ENCODE results near the gene DAO.

The DAO gene

GRCh38 chr12:108916336-108916735 lies 36.4 kb downstream of the DAO start:
- H3K36me3 ChIP-seq (ENCODE audit: control insufficient read depth in 4 of 4, insufficient read depth in 4 of 4, low read length in 3 of 4) = no peaks in the 10 kb centered on the region
- CTCF ChIA-PET = interaction anchor here (1.0 kb wide), 1 partner anchor 16 kb away, joined by 5 read pairs; no protein-coding TSS in a partner anchor
- no peaks in the 10 kb centered on the region for H3K27me3 ChIP-seq (replicated peaks in 2 of 5; ENCODE audit: control insufficient read depth in 4 of 5, insufficient read depth in 5 of 5, low read length in 4 of 5)
- H3K9me3 ChIP-seq (ENCODE audit: control extremely low read depth in 1 of 5, control insufficient read depth in 4 of 5, insufficient read depth in 2 of 5, low read depth in 1 of 5, low read length in 4 of 5) = peaks cover 0 to 3% (median 0%) of the 10 kb centered on the region in 5 experiments
- H3K4me3 ChIP-seq (ENCODE audit: control insufficient read depth in 1 of 7, extremely low read depth in 1 of 7, insufficient read depth in 4 of 7, low read depth in 2 of 7, low read length in 6 of 7) = no peak overlapping the region
- no CpG with 5 or more reads among the region's 5 CpGs for WGBS (ENCODE audit: insufficient coverage)
- peaks cover 0 to 14% (median 8%) of the 10 kb centered on the region in 4 experiments for H3K4me1 ChIP-seq (ENCODE audit: control extremely low read depth in 1 of 4, control insufficient read depth in 4 of 4, insufficient read depth in 4 of 4, low read length in 3 of 4)
- POLR2A ChIA-PET = interaction anchor here (0.8 kb wide), 1 partner anchor 23 kb away, joined by 4 read pairs; no protein-coding TSS in a partner anchor
- DNase-seq = no peak
- no peak overlapping the region for H3K27ac ChIP-seq (ENCODE audit: insufficient read depth in 1 of 2, low read depth in 1 of 2, low read length in 2 of 2, poor library complexity in 1 of 2, severe bottlenecking in 2 of 2)

DNA sequence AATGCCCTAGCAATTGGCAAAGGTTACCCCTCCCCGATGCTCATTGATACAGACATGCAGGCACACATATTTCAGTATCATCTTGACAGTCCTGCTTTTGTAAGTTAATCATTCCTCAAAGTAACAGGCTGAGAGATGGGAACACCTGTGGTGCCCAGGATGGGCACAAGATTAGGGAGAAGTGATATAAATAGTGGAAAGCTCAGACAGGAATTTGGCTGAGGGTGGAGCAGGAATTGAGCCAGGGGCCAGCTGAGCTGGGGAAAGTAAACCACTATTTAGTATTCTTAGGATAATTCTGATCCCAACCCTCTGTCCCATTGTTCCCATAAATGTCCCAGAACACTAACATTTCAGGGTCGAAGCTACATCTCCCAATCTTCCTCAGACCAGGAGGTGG lies 38.3 kb downstream of the DAO start:
- no peaks in the 10 kb centered on the region for H3K36me3 ChIP-seq (ENCODE audit: control insufficient read depth in 4 of 4, insufficient read depth in 4 of 4, low read length in 3 of 4)
- ChIA-PET POLR2A (no interaction called here), CTCF (interaction anchor here (1.1 to 1.6 kb wide), 3 partner anchors 10 to 33 kb away, joined by 3 to 4 read pairs (median 4); no protein-coding TSS in a partner anchor)
- no peak overlapping the region for H3K4me3 ChIP-seq (ENCODE audit: control insufficient read depth in 1 of 7, extremely low read depth in 1 of 7, insufficient read depth in 4 of 7, low read depth in 2 of 7, low read length in 6 of 7)
- 90% methylated on average over 2 of the region's 2 CpGs for WGBS (ENCODE audit: insufficient coverage)
- peaks cover 0 to 9% (median 3%) of the 10 kb centered on the region in 5 experiments for H3K9me3 ChIP-seq (ENCODE audit: control extremely low read depth in 1 of 5, control insufficient read depth in 4 of 5, insufficient read depth in 2 of 5, low read depth in 1 of 5, low read length in 4 of 5)
- no peaks in the 10 kb centered on the region for H3K27me3 ChIP-seq (replicated peaks in 2 of 5; ENCODE audit: control insufficient read depth in 4 of 5, insufficient read depth in 5 of 5, low read length in 4 of 5)
- DNase-seq = no peak
- H3K4me1 ChIP-seq (ENCODE audit: control extremely low read depth in 1 of 4, control insufficient read depth in 4 of 4, insufficient read depth in 4 of 4, low read length in 3 of 4) = peaks cover 0 to 14% (median 8%) of the 10 kb centered on the region in 4 experiments
- H3K27ac ChIP-seq (ENCODE audit: insufficient read depth in 1 of 2, low read depth in 1 of 2, low read length in 2 of 2, poor library complexity in 1 of 2, severe bottlenecking in 2 of 2) = no peak overlapping the region

DNA sequence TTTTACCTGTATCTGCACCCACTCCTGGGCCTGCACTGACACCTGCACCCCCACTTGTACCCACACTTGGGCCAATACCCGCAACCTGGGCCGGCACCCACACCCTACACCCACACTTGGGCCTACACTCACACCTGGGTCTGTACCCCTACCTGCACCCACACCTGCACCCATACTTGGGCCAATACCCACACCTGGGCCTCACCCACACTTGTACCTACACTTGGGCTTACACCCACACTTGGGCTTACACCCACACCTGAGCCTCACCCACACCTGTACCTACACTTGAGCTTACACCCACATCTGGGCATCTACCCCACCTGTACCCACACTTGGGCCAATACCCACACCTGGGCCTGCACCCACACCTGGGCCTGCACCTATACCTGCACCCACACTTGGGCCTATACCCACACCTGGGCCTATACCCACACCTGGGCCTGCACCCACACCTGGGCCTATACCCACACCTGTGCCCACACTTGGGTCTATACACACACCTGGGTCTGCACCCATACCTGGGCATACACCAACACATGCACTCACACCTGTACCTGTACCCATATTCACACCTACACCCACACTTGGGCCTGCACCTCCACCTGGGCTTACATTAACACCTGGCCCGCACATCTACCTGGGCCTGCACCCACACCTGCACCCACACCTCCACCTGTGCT lies 39.2 kb downstream of the DAO start:
- Histone ChIP-seq H3K36me3 (ENCODE audit: control insufficient read depth in 4 of 4, insufficient read depth in 4 of 4, low read length in 3 of 4) (no peaks in the 10 kb centered on the region), H3K4me1 (ENCODE audit: control extremely low read depth in 1 of 4, control insufficient read depth in 4 of 4, insufficient read depth in 4 of 4, low read length in 3 of 4) (peaks cover 0 to 6% (median 2%) of the 10 kb centered on the region in 4 experiments), H3K9me3 (ENCODE audit: control extremely low read depth in 1 of 5, control insufficient read depth in 4 of 5, insufficient read depth in 2 of 5, low read depth in 1 of 5, low read length in 4 of 5) (peaks cover 0 to 12% (median 3%) of the 10 kb centered on the region in 5 experiments), H3K27me3 (replicated peaks in 2 of 5; ENCODE audit: control insufficient read depth in 4 of 5, insufficient read depth in 5 of 5, low read length in 4 of 5) (no peaks in the 10 kb centered on the region), H3K27ac (ENCODE audit: insufficient read depth in 1 of 2, low read depth in 1 of 2, low read length in 2 of 2, poor library complexity in 1 of 2, severe bottlenecking in 2 of 2) (no peak overlapping the region), H3K4me3 (ENCODE audit: control insufficient read depth in 1 of 7, extremely low read depth in 1 of 7, insufficient read depth in 4 of 7, low read depth in 2 of 7, low read length in 6 of 7) (no peak overlapping the region)
- no peak for DNase-seq
- ChIA-PET CTCF (interaction anchor here (1.0 to 1.6 kb wide), 4 partner anchors 11 to 32 kb away, joined by 3 to 4 read pairs (median 4); no protein-coding TSS in a partner anchor), POLR2A (no interaction called here)
- 94% methylated on average over 3 of the region's 3 CpGs for WGBS (ENCODE audit: insufficient coverage)

DNA sequence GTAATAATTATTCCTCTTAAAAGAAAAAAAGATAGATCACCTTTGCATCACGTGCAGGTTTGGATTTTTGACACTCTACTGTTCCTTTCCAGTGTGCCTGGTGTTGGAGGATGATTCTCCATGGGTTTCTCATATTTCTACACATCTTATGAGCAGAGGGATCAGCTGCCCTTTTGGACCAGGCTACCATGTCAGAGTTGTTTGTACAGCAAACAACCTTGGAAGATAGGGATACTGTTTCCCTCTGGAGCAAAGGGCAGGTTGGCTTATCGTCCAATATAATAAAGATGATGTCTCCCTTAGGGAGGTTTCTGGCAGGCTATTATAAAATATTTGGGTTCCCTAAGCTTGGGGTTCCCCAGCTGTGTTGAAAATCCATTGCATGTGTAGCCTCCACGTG lies 42.1 kb downstream of the DAO start:
- Histone ChIP-seq H3K9me3 (ENCODE audit: control extremely low read depth in 1 of 5, control insufficient read depth in 4 of 5, insufficient read depth in 2 of 5, low read depth in 1 of 5, low read length in 4 of 5) (peaks cover 0 to 12% (median 3%) of the 10 kb centered on the region in 5 experiments), H3K4me3 (ENCODE audit: control insufficient read depth in 1 of 7, extremely low read depth in 1 of 7, insufficient read depth in 4 of 7, low read depth in 2 of 7, low read length in 6 of 7) (no peak overlapping the region), H3K27me3 (replicated peaks in 2 of 5; ENCODE audit: control insufficient read depth in 4 of 5, insufficient read depth in 5 of 5, low read length in 4 of 5) (no peaks in the 10 kb centered on the region), H3K4me1 (ENCODE audit: control extremely low read depth in 1 of 4, control insufficient read depth in 4 of 4, insufficient read depth in 4 of 4, low read length in 3 of 4) (no peaks in the 10 kb centered on the region), H3K27ac (ENCODE audit: insufficient read depth in 1 of 2, low read depth in 1 of 2, low read length in 2 of 2, poor library complexity in 1 of 2, severe bottlenecking in 2 of 2) (no peak overlapping the region), H3K36me3 (ENCODE audit: control insufficient read depth in 4 of 4, insufficient read depth in 4 of 4, low read length in 3 of 4) (no peaks in the 10 kb centered on the region)
- DNase-seq = no peak
- POLR2A ChIA-PET = no interaction called here
- 100% methylated on average over 1 of the region's 3 CpGs for WGBS (ENCODE audit: insufficient coverage)
- CTCF ChIA-PET = interaction anchor here (0.8 to 1.4 kb wide), 3 partner anchors 16 to 41 kb away, joined by 3 to 5 read pairs (median 3); no protein-coding TSS in a partner anchor

GRCh38 chr12:108922918-108923317 lies 43.0 kb downstream of the DAO start:
- Histone ChIP-seq H3K36me3 (ENCODE audit: control insufficient read depth in 4 of 4, insufficient read depth in 4 of 4, low read length in 3 of 4) (no peaks in the 10 kb centered on the region), H3K27me3 (replicated peaks in 2 of 5; ENCODE audit: control insufficient read depth in 4 of 5, insufficient read depth in 5 of 5, low read length in 4 of 5) (no peaks in the 10 kb centered on the region), H3K9me3 (ENCODE audit: control extremely low read depth in 1 of 5, control insufficient read depth in 4 of 5, insufficient read depth in 2 of 5, low read depth in 1 of 5, low read length in 4 of 5) (peaks cover 0 to 12% (median 3%) of the 10 kb centered on the region in 5 experiments), H3K4me1 (ENCODE audit: control extremely low read depth in 1 of 4, control insufficient read depth in 4 of 4, insufficient read depth in 4 of 4, low read length in 3 of 4) (no peaks in the 10 kb centered on the region), H3K27ac (ENCODE audit: insufficient read depth in 1 of 2, low read depth in 1 of 2, low read length in 2 of 2, poor library complexity in 1 of 2, severe bottlenecking in 2 of 2) (no peak overlapping the region), H3K4me3 (ENCODE audit: control insufficient read depth in 1 of 7, extremely low read depth in 1 of 7, insufficient read depth in 4 of 7, low read depth in 2 of 7, low read length in 6 of 7) (no peak overlapping the region)
- POLR2A ChIA-PET = no interaction called here
- DNase-seq = no peak
- 100% methylated on average over 3 of the region's 3 CpGs for WGBS (ENCODE audit: insufficient coverage)
- CTCF ChIA-PET = interaction anchor here (1.2 kb wide), 1 partner anchor 42 kb away, joined by 3 read pairs; no protein-coding TSS in a partner anchor

GRCh38 chr12:108928695-108929094 lies 48.8 kb downstream of the DAO start:
- H3K4me3 ChIP-seq (ENCODE audit: control insufficient read depth in 1 of 7, extremely low read depth in 1 of 7, insufficient read depth in 4 of 7, low read depth in 2 of 7, low read length in 6 of 7) = no peak overlapping the region
- H3K9me3 ChIP-seq (ENCODE audit: control extremely low read depth in 1 of 5, control insufficient read depth in 4 of 5, insufficient read depth in 2 of 5, low read depth in 1 of 5, low read length in 4 of 5) = no peaks in the 10 kb centered on the region
- no peak overlapping the region for H3K27ac ChIP-seq (ENCODE audit: insufficient read depth in 1 of 2, low read depth in 1 of 2, low read length in 2 of 2, poor library complexity in 1 of 2, severe bottlenecking in 2 of 2)
- H3K27me3 ChIP-seq (replicated peaks in 2 of 5; ENCODE audit: control insufficient read depth in 4 of 5, insufficient read depth in 5 of 5, low read length in 4 of 5) = no peaks in the 10 kb centered on the region
- ChIA-PET CTCF (interaction anchor here (0.6 to 1.9 kb wide), 3 partner anchors 13 to 45 kb away, joined by 4 to 7 read pairs (median 4); no protein-coding TSS in a partner anchor), POLR2A (no interaction called here)
- no peak for DNase-seq
- H3K4me1 ChIP-seq (ENCODE audit: control extremely low read depth in 1 of 4, control insufficient read depth in 4 of 4, insufficient read depth in 4 of 4, low read length in 3 of 4) = peaks cover 0 to 18% (median 10%) of the 10 kb centered on the region in 4 experiments
- H3K36me3 ChIP-seq (ENCODE audit: control insufficient read depth in 4 of 4, insufficient read depth in 4 of 4, low read length in 3 of 4) = no peaks in the 10 kb centered on the region
- WGBS (ENCODE audit: insufficient coverage) = 99% methylated on average over 7 of the region's 8 CpGs

- DNase-seq = peak in 2 of 3 donors; percentile 34 to 55
- no peaks in the 10 kb centered on the region for H3K36me3 ChIP-seq (ENCODE audit: control insufficient read depth in 4 of 4, insufficient read depth in 4 of 4, low read length in 3 of 4)
- no peaks in the 10 kb centered on the region for H3K9me3 ChIP-seq (ENCODE audit: control extremely low read depth in 1 of 5, control insufficient read depth in 4 of 5, insufficient read depth in 2 of 5, low read depth in 1 of 5, low read length in 4 of 5)
- peak overlapping the region in 2 of 7 experiments; percentile 2 to 28 for H3K4me3 ChIP-seq (ENCODE audit: control insufficient read depth in 1 of 7, extremely low read depth in 1 of 7, insufficient read depth in 4 of 7, low read depth in 2 of 7, low read length in 6 of 7)
- H3K4me1 ChIP-seq (ENCODE audit: control extremely low read depth in 1 of 4, control insufficient read depth in 4 of 4, insufficient read depth in 4 of 4, low read length in 3 of 4) = peaks cover 0 to 18% (median 10%) of the 10 kb centered on the region in 4 experiments
- CTCF ChIA-PET = interaction anchor here (0.6 to 1.9 kb wide), 6 partner anchors 13 to 72 kb away, joined by 3 to 7 read pairs (median 4); no protein-coding TSS in a partner anchor
- POLR2A ChIA-PET = no interaction called here
- H3K27me3 ChIP-seq (replicated peaks in 2 of 5; ENCODE audit: control insufficient read depth in 4 of 5, insufficient read depth in 5 of 5, low read length in 4 of 5) = no peaks in the 10 kb centered on the region
- 15% methylated on average over 4 of the region's 5 CpGs for WGBS (ENCODE audit: insufficient coverage)
- H3K27ac ChIP-seq (ENCODE audit: insufficient read depth in 1 of 2, low read depth in 1 of 2, low read length in 2 of 2, poor library complexity in 1 of 2, severe bottlenecking in 2 of 2) = no peak overlapping the region
Observed at GRCh38 chr12:108930155-108930554, 50.3 kb downstream of the DAO start.

Data from common myeloid progenitor, CD34-positive (primary cell).